CD4-positive, alpha-beta T cell treated with Interferon gamma for 1 hour (primary cell): ENCODE data around the gene CAMK2N2.

Experiments used
- DNase-seq: peaks from one replicate; pipeline ENCODE4 v3.0.0-alpha.2; 2020

The CAMK2N2 gene

GRCh38 chr3:184239221-184239620 is 22.1 kb downstream of the CAMK2N2 start:
- DNase-seq = no peak

DNA sequence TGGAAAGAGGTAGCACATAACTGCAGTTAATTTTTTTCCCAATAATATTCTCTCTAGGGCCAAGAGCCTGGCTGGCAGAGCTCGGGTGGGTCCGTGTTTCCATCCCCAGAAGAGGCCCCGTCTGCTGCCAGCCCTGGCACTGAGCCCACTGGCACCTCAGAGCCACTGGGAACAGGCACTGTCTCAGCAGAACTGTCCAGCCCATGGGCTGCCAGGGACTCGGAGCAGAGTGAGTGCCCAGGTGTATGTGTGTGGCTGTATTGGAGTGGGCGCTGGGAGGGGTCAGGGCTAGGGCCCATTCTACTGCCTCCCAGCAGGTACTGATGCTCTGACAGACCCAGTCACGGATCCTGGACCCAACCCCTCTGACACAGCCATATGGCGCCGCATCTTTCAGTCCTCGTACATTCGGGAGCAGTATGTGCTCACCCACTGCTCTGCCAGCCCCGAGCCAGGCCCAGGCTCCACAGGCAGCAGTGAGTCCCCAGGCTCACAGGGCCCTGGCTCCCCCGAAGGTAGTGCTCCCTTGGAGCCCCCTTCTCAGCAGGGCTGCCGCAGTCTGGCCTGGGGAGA is 23.0 kb downstream of the CAMK2N2 start:
- no peak for DNase-seq

DNA sequence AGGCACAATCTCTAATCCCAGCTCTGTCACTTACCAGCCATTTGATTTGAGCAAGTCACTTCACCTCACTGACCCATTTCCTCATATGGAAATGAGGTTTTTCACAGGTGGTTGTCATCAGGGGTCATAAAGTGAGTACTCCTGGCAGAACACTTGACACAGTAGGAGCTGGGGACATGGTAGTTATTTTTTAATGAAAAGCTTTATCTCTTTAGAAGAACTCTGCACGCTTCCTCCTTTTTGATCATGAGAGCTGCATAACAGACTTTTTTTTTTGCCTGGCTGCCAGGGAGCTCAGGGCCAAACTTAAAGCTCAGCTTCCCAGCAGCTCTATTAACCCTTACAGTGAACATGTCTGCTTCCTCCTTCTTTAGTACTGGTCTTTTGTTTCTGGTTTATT is 23.5 kb downstream of the CAMK2N2 start:
- no peak for DNase-seq

DNA sequence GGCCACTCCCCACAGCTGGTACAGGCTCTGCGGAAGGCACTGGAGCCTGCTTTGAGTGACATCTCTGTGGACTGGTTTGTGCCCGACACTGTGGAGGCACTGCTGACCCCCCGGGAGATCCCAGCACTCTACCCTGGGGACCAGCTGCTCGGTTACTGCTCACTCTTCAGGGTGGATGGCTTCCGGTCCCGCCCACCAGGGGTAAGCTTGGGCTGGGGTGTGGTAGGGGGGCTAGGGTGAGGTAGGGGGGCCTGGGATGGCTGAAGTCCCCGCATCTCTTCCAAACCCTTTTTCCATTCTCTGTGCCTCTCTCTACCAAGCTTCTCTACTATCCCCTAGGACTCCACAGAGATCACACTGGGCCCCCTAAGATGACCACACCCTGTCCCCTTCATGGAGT is 24.1 kb downstream of the CAMK2N2 start:
- no peak for DNase-seq

- no peak for DNase-seq
These were observed 24.7 kb downstream of the CAMK2N2 start for GRCh38 chr3:184236636-184237035.

- DNase-seq = no peak
These were observed 25.3 kb downstream of the CAMK2N2 start for GRCh38 chr3:184236033-184236410.

DNA sequence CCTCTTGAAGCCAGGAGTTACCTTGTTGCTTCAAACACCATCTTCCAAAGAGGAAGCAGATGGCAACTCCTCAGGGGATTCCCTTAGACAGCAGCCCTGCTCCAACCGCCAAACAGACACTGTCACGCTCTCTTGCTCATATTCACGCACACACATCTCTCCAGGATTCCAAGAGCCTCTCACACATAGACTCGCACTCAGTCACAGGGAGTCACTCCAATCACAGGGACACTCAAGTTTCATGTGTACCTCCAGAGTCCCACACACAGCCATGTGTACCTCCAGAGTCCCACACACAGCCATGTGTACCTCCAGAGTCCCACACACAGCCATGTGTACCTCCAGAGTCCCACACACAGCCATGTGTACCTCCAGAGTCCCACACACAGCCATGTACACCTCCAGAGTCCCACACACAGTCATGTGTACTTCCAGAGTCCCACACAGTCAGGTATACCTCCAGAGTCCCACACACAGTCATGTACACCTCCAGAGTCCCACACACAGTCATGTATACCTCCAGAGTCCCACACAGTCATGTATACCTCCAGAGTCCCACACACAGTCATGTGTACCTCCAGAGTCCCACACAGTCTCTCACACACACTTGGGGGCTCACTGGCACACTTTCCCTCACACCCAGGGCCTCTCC is 25.8 kb downstream of the CAMK2N2 start:
- no peak for DNase-seq

DNA sequence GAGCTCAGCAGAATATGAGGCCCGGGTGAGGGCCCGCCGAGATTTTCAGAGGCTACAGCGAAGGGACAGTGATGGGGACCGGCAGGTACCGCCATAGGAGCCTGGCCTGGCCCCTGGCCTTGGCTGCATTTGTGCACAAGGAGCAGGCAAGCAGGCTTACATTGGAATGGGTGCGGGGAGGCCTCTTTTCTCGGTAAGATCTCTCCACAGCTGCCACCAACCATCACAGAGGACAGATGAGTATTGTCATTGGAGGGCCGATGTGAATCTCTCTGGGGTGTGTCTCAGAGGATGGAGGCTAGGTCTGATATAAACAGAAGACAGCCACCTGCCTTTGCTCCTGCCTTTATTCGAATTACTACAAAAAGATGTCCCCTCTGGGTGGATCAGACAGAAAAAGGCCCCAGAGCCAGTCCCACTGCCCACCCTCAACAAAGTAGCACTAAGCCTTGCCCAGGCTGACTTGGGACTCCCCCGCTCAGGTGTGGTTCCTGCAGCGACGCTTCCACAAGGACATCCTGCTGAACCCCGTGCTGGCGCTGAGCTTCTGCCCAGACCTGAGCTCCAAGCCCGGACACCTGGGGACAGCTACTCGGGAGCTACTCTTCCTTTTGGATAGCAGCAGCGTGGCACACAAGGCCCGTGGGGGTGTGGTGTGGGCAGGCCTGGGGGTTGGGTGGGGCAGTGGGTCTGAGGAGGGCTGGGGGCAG is 26.5 kb downstream of the CAMK2N2 start:
- no peak for DNase-seq

DNA sequence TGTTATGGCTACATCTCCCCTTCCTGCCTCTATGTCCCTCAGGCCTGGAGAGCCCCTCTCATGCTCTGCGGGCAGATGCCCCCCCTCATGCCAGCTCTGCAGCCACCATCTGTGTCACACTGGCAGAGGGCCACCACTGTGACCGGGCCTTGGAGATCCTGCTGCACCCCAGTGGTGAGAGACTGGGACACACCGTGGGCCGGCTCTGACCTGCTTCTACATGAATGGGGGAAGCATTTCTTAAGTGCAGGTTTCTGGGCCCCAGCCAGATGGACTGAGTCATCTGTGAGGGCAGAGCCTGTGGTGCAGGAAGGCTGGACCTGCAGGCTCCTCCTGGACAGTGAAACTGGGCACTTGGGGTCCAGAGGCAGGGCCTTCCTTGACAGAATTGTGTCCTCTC is 27.1 kb downstream of the CAMK2N2 start:
- no peak for DNase-seq

- DNase-seq = no peak
These were observed 28.1 kb downstream of the CAMK2N2 start for GRCh38 chr3:184233127-184233843.

GRCh38 chr3:184231671-184232070 is 29.7 kb downstream of the CAMK2N2 start:
- no peak for DNase-seq

DNA sequence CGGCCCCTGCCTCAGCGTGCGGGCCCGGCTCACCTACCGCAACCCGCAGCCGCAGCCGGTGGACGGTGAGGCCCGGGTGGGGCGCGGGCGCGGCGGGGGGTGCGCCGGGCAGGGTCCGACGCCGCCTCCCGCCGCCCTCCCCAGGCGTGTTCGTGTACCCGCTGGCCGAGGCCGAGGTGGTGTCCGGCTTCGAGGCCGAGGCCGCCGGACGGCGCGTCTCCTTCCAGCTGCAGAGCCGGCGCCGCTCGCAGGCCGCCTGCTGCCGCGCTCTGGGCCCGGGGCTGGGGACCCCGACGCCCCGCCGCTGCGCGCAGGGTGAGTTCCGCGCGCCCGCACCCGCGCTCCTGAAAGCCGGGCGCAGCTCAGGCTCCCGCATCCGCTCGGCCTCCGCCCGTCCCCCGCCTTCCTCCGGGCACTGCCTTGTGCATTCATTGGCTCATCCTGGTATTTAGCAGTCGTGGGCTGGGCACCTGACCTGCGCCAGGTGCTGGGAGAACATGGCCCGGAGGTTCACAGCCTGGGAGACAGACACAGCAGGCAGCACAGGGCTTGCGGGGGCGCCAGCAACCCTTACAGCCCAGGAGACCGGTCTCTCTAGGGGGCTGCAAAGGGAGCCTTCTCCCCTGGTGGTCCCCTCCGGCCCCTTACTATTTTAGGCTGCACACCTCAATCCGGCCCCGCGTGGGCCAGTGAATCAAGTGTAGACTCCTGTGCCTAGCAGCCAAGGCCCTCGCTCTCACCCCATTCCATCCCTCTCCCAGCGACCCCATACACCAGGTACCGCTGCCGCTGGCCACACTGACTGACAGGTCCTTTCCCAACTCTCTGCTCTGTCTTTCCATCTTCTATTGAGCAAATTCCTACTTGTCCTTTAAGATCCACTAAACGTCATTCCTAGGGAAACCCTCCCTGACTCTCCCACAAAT is 30.5 kb downstream of the CAMK2N2 start:
- no peak for DNase-seq

DNA sequence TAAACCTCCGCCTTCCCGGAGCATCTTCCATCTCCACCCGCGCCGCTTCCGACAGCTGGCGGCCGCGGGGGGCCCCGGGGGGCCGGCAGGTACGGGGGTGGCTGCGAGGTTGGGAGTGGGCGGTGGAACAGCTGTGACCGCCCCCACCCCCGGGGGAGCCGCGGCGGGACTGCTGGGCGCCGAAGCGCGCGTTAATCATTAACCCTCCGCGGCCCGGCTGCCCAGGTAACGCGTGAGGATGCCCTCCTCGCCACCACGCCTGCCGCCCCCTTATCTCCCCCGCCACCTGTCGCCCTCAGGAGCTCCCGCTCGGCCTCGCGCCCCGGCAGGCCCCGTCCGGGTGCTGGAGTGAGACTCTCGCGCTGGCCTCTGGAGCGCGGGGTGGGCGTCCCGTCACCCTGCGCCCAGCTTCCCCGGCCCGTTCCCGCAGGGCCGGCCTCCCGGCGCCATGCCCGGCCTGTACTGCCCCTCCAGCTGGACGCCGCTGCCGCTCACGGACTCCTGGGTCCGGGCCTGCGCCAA is 31.2 kb downstream of the CAMK2N2 start:
- no peak for DNase-seq

- peak; percentile 81 for DNase-seq
These were observed 31.8 kb downstream of the CAMK2N2 start, which contains the start of gene VWA5B2 for GRCh38 chr3:184229394-184230080. Gene VWA5B2, plus strand, starts transcription at chr3:184229585. Its CDS starts 944 bp downstream, at chr3:184230529.

DNA sequence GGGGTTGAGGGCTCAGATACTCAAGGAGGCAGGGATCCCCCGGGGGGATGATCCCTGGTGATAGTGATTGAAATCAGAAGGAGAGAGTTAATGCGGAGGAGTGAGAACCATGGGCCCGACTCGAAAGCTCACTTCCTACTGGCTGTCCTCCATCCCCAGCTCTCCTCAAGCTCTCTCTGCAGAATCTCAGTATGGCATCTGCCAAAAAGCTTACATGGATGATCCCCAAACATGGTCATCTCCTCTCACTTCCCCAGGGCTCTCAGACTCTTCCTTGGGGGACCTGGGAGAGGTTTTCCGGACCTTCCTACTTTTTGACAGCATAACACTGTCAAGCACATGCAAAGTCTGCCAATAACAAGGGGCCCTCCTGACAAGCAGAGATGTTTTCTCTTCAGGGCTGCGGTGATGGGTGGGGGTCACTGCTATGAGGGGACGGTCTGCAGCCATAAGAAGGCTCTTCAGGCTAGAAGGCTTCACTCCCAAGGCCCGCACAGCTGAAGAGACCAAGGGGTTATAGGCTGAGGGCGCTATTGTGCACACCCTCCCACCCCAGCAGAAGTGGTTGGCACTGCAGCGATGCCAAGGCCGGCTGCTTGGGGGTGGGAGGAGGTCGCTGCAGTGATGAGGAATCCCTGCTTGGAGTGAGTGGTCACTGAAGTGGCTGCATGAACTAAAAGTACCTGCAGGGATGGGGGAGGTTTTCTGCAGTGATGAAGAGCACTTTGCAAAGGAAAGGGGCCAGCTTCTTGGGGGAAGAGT is 32.8 kb downstream of the CAMK2N2 start:
- no peak for DNase-seq

- DNase-seq = peak; percentile 48
These were observed 33.8 kb downstream of the CAMK2N2 start for GRCh38 chr3:184227481-184227935.

DNA sequence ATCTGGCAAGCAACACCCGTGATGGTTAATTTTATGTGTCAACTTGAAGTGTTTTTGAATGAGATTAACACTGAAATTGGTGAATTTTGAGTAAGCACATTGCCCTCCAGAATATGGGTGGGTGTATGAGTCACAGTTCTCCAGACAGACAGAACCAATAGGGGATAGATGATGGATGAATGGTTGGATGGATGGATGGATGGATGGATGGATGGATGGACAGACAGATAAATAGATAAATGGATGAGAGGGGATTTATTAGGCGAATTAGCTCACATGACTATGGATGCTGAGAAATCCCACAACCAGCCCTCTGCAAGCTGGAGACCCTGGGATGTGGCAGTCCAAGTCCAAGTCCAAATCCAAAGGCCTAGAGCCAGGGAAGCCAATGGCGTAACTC is 37.4 kb downstream of the CAMK2N2 start:
- DNase-seq = no peak

- DNase-seq = no peak
These were observed 38.8 kb downstream of the CAMK2N2 start for GRCh38 chr3:184222521-184222920.

DNA sequence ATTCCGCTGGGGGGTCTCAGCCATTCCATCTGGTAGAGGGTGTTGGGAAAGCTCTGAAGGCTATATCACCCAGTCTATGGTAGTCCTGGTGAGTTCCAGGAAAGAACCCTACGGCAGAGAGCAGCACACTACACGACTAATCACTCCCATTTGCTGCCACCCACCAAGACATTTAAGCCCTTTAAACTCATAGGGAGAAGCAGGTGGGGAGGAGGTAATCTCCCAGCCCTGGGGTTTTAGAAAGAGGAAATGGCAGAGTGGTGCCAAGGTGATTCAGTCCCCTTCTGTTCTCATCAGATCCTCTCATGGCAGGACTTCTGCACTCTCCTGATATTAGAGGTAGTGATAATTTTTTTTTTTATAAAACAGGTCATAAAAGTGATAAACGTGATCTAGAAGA is 42.5 kb downstream of the CAMK2N2 start:
- no peak for DNase-seq

GRCh38 chr3:184211718-184212117 is 49.6 kb downstream of the CAMK2N2 start:
- no peak for DNase-seq

DNA sequence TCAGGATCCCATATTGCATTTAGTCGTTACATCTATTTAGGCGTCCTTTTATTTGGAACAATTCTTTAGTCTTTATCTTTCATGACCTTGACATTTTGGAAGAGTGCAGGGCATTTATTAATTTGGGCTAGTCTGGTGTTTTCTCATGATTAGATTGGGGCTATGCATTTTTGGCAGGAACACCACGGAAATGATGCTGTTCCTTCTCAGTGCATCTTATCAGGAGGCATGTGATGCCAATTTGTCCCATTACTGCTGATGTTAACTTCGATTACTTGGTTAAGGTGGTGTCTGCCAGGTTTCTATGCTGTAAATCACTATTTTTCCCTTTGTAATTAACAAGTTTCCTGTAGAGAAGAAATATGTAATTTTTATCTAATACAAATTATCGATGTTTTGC is 50.1 kb downstream of the CAMK2N2 start:
- DNase-seq = no peak
